Activated B cell treated with CpG ODN at 0.5 μM for 24 hours (primary cell): ENCODE measurements around the gene LGR5. TPM values are rescaled to one million over a fixed set of nuclear protein-coding genes. Genes with fewer than 3 reads are reported as not detected.

Experiments used
- ATAC-seq: fragments of 200-7000 bp; cut with Tn5 transposase; one replicate; pipeline ENCODE4 v1.10.0; 2021; ENCODE audit warnings: low read depth, mild to moderate bottlenecking, moderate library complexity
- CTCF ChIA-PET: fragments of 350-600 bp; sonication (Branson Sonifier 250); formaldehyde crosslinking; loops from one replicate; lab custom pipeline; 2021; ENCODE audit warnings: antibody characterized with exemption; lab: Charles Lee
- POLR2A ChIA-PET: fragments of 350-600 bp; sonication (Branson Sonifier 250); formaldehyde crosslinking; loops from one replicate; lab custom pipeline; 2021; ENCODE audit warnings: antibody characterized with exemption; lab: Charles Lee
- DNase-seq: peaks from one replicate; pipeline ENCODE4 v3.0.0; 2022
- H3K27ac Mint-ChIP-seq: one replicate; pipeline ENCODE4 v1.8.0; 2020; ENCODE audit warnings: mixed read lengths
- H3K27me3 Mint-ChIP-seq: one replicate; pipeline ENCODE4 v1.8.0; 2021; ENCODE audit warnings: mixed read lengths
- H3K36me3 Mint-ChIP-seq: one replicate; pipeline ENCODE4 v1.8.0; 2021; ENCODE audit warnings: low read depth, mixed read lengths
- H3K4me1 Mint-ChIP-seq: one replicate; pipeline ENCODE4 v1.8.0; 2021; ENCODE audit warnings: mixed read lengths
- H3K4me3 Mint-ChIP-seq: one replicate; pipeline ENCODE4 v1.8.0; 2020; ENCODE audit warnings: mild to moderate bottlenecking, mixed read lengths
- H3K9me3 Mint-ChIP-seq: one replicate; pipeline ENCODE4 v1.8.0; 2020; ENCODE audit warnings: mixed read lengths
- CTCF ChIP-seq: fragments of 200-600 bp; IDR thresholded peaks from one replicate; pipeline ENCODE4 v1.8.0; 2022; ENCODE audit warnings: antibody characterized with exemption, mild to moderate bottlenecking
- intact Hi-C: fragments of 100-400 bp; cut with micrococcal nuclease; formaldehyde crosslinking; loops from one replicate; pipeline ENCODE4 v1.15.1; 2024
- total RNA-seq: library from RNA; stranded (reverse); gene quantifications from 2 replicates; pipeline ENCODE4 v1.2.3, GENCODE V29; 2022

LGR5 gene
- total RNA-seq, 1 donor from 2014 or later: not detected

- no peak for DNase-seq
- no peak for TF ChIP-seq CTCF
- Mint-ChIP-seq H3K27ac (no peak overlapping the region), H3K9me3 (no peaks in the 10 kb centered on the region), H3K36me3 (no peaks in the 10 kb centered on the region), H3K4me3 (no peak overlapping the region), H3K27me3 (peaks cover 8% of the 10 kb centered on the region), H3K4me1 (no peaks in the 10 kb centered on the region)
- intact Hi-C loops: no loop called here
- ChIA-PET POLR2A (no interaction called here), CTCF (no interaction called here)
- no peak for ATAC-seq
These were observed 13.9 kb upstream of the LGR5 start for GRCh38 chr12:71425568-71426299.

DNA sequence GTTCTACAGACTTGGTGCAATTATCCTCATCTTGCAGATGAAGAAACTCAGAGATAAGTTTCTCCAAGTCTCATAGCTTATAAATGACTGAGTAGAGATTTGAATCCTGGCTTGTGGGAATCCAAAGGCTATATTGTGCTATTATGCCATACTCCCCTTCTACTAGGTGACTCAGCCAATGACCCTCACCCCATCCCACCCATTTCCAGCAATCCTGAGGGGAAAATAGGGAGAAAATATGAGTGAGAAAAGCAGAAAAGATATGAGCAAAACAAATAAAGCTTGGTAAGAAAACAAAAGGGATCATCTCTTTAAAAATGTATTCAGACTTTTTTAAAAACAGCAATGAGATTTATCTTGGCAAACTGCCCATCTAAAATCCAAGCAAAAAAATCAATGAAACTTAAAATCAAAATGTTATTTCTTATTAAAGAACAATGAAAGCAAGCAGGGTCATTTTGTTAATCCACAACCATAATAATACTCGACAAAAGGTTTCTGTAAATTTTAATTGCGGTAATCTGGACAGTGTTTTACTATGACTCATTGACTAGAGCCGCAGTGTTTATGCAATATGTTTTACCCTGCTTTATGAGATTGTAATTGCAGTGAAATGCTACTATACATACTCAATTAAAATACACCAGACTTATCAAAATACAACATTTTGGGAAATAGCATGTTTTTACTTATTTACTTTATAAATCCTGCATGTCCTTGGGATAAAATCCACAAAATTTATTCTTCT lies 13.1 kb upstream of the LGR5 start:
- ATAC-seq (no peak), DNase-seq (no peak)
- TF ChIP-seq CTCF: no peak
- Mint-ChIP-seq H3K4me1 (no peaks in the 10 kb centered on the region), H3K9me3 (no peaks in the 10 kb centered on the region), H3K27me3 (peaks cover 10% of the 10 kb centered on the region), H3K4me3 (no peak overlapping the region), H3K27ac (no peak overlapping the region), H3K36me3 (no peaks in the 10 kb centered on the region)
- ChIA-PET CTCF (no interaction called here), POLR2A (no interaction called here)
- intact Hi-C loops: no loop called here

DNA sequence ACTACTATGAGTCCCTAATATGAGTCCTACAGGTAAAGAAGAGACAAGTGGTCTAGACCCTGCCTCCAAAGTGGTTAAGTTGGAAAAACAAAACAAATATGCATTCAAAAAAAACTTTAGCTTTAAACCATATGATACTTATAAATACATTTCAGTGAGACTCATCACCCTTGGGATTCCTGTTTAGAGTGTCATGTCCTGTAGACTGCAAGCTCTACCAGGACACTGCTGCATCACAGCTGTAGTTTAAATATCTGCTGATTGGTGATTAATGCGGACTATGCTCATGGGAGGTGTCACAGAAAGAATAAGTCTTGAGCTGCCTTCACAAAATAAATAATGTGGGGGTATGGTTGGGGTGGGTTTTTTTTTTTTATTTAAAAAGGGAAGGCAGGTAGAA lies 8.8 kb upstream of the LGR5 start:
- Mint-ChIP-seq H3K9me3 (peaks cover 17% of the 10 kb centered on the region), H3K36me3 (peaks cover 3% of the 10 kb centered on the region), H3K4me3 (no peak overlapping the region), H3K27me3 (peaks cover 29% of the 10 kb centered on the region), H3K4me1 (no peaks in the 10 kb centered on the region), H3K27ac (no peak overlapping the region)
- DNase-seq: no peak
- no peak for TF ChIP-seq CTCF
- ATAC-seq: no peak
- ChIA-PET POLR2A (no interaction called here), CTCF (no interaction called here)
- intact Hi-C loops: no loop called here

GRCh38 chr12:71431991-71432390 lies 7.6 kb upstream of the LGR5 start:
- H3K27me3 Mint-ChIP-seq: peaks cover 29% of the 10 kb centered on the region
- POLR2A ChIA-PET: no interaction called here
- H3K4me1 Mint-ChIP-seq: no peaks in the 10 kb centered on the region
- TF ChIP-seq CTCF: no peak
- ATAC-seq (no peak), DNase-seq (no peak)
- intact Hi-C loops: no loop called here
- H3K27ac Mint-ChIP-seq: no peak overlapping the region
- peaks cover 25% of the 10 kb centered on the region for H3K9me3 Mint-ChIP-seq
- H3K36me3 Mint-ChIP-seq: peaks cover 3% of the 10 kb centered on the region
- CTCF ChIA-PET: no interaction called here
- no peak overlapping the region for H3K4me3 Mint-ChIP-seq

DNA sequence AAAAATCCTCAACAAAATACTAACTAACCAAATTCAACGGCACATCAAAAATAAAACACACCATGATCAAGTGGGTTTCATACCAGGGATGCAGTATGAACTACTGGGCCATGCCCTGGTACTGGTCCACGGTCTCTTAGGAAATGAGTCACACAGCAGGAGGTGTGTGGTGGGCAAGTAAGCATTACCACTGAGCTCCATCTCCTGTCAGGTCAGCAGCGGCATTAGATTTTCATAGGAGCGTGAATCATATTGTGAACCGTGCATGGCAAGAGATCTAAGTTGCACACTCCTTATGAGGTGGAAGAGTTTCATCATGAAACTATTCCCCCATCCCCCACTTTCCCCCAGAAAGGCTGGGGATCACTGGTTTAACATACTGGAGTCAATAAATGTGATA lies 6.7 kb upstream of the LGR5 start:
- H3K4me1 Mint-ChIP-seq: no peaks in the 10 kb centered on the region
- peaks cover 33% of the 10 kb centered on the region for H3K27me3 Mint-ChIP-seq
- intact Hi-C loops: no loop called here
- POLR2A ChIA-PET: no interaction called here
- peaks cover 33% of the 10 kb centered on the region for H3K9me3 Mint-ChIP-seq
- H3K36me3 Mint-ChIP-seq: peaks cover 3% of the 10 kb centered on the region
- H3K4me3 Mint-ChIP-seq: no peak overlapping the region
- DNase-seq (no peak), ATAC-seq (no peak)
- CTCF ChIA-PET: no interaction called here
- no peak for TF ChIP-seq CTCF
- no peak overlapping the region for H3K27ac Mint-ChIP-seq
